ENCODE measurements around the gene PPP1R14C.

Gene PPP1R14C

GRCh38 chr6:150252714-150253444 lies 110.0 kb downstream of the PPP1R14C start:
- DNase-seq = no peak

DNA sequence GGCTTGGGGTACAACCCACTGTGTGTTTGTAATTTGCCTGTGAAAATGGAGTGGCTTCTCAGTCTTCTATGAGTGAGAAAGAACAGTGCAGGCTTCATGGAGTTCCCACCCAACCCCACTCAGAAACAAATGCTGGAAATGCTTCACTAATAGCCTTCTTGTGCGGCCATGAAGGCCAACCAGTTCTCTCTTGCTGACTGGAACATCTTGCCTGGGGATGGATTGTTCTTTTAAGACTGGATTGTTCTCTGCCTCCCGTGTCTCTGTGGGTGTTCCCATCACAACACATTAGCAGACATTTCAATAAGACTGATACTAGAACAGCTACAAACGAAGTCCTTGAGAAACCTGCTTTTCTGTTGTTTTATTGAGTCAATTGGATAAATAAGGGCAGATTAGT lies 110.6 kb downstream of the PPP1R14C start:
- DNase-seq = no peak

- no peak for DNase-seq
Observed at GRCh38 chr6:150254770-150255169, 111.9 kb downstream of the PPP1R14C start.

GRCh38 chr6:150255840-150256239 lies 113.0 kb downstream of the PPP1R14C start:
- DNase-seq = no peak

DNA sequence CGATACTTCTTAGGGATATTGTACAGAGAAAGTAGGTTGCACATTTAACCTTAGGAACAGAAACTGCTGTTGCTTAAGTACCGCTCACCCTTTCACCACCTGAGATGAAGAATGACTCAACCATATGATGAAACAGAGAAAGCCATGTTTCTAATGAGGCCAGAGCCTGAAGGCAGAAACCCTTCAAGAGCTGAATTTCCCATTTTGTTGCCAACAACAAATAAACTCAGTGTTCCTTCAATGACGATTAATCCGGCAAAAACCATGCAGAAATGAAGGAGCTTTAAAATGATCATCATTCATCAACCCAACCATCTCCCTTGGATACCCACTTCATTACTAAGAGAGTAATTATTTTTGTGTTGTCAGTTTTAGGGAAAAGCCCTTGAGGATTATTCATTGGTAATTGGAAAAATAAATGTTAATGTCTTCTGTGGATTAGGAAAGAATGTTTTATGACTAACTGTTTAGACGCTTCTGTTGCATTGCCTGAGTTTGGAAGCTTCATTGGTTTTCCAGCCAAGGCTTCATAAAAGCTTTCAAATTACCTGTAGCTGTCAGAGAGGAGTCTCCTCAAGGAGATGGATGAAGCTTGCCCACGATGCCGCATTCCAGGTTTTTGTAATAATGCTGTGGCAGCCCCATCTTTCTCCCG lies 113.9 kb downstream of the PPP1R14C start:
- DNase-seq = no peak

- no peak for DNase-seq
Observed at GRCh38 chr6:150258381-150258780, 115.5 kb downstream of the PPP1R14C start.

GRCh38 chr6:150260931-150261330 lies 118.1 kb downstream of the PPP1R14C start:
- DNase-seq = no peak

GRCh38 chr6:150261997-150262697 lies 119.3 kb downstream of the PPP1R14C start:
- no peak for DNase-seq

- peak in 1 of 2 experiments; percentile 27 for DNase-seq
Observed at GRCh38 chr6:150263765-150264404, 121.0 kb downstream of the PPP1R14C start.

GRCh38 chr6:150266309-150266708 lies 123.5 kb downstream of the PPP1R14C start:
- no peak for DNase-seq

DNA sequence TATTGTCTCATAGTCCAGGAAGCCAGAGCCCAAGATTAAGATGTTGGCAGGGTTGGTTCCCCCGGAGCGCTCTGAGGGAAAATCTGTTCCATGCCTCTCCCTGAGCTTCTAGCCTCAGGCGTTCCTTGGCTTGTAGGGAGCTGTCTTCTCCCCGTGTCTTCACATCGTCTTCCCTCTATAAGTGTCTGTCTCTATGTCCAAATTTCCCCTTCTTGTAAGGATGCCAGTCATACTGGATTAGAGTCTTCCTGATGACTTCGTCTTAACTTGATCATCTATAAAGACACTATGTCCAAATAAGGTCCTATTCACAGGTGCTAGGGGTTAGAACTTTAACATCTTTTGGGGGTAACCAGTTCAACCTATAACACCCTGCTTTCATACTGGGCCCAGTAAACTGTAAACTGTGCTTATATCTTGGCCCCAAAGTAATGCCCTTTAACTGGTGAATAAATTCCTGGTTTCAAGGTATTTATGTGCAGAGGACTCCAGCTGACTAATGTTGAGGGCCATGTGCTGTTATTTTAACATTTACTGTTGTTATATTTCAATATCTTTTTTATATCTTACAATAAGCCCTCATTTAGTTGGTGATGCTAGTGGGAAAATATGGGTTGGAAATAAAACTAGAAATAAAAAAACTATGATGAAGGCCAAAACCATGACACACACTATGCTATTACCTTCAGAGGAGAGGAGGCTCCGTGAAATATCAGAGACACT lies 124.3 kb downstream of the PPP1R14C start:
- DNase-seq = no peak

DNA sequence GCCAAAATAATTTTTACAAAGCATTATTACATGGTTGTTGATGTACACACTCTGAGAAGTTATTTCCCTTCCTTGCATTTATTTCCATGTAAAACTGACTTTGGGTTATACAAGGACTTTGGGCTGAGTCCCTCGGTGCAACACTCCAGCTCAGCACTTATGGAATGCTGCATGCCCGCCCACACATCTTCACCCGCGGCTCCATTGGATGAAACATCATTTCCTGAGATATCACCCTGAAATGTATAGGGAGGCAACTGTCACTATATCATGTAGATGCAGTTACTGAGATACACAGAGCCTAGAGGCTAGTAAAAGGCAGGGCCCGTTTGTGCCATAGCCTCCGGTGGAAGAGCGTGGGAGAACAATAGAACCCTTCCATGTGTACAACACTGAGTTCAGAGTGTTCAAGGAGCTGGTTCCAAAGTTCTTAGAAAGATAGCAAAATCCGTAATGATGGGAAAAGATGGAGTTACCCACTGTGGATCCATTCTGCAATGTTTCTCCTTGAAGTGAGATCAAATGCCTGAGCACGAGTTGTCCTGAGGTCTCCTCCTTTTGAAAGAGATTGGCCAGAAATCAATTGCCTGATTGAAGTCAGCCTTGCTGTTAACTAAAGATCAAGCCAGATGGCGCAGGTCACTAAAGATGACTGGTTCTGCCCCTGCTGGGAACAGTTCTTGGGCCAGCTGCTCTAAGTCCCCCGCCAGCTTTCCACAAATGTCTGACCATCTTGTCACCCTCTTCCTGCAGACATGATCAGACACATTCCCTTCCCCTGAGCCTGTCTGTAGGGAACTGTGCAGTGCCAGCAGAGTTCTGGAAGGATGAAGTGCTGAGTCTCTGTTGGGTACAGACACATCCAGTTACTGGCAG lies 125.1 kb downstream of the PPP1R14C start:
- no peak for DNase-seq

DNA sequence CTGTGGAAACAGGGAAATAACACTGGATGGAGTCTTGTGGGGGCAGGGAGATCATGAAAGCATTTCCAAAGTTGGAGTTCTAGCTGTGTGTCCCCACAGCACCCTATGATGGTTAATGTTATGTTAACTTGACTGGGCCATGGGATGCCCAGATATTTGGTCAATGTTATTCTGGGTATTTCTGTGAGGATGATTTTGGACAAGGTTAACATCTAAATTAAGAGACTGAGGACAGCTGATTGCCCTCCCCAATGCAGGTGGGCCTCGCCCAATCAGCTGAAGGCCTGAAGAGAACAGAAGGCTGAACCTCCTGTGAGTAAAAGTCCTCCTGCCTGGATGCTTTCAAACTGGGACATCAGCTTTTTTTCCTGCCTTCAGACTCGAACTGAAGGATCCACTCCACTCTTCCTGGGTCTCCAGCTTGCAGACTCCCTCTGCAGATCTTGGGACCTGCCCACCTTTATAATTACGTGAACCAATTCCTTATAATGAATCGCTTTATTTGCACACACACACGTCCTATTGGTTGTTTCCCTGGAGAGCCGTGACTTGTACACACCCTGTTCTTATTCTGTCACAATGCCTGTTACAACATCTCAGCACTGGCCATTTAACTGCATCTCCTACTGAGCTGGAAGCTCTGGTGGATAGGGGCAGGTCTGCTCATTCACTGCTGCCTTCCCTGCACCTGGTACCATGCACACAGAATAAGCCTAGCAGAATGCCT lies 126.4 kb downstream of the PPP1R14C start:
- no peak for DNase-seq

DNA sequence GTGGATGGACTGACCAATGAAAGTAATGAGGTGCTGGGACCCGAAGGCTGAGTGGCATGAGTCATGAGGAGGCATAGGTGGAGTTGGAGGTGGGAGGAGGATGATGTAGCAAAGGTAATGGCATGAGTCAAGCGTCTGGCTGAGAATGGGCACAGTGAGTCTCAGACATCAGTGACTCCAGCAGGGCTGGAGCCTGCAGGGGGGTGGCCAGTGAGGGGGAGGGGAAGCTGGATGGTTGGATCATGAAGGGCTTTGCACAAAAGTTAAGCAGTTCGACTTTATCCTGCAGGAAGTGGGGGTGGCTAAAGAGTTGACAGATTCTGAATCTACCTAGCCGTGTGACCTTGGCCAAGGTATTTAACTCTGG lies 127.0 kb downstream of the PPP1R14C start:
- DNase-seq = peak; percentile 27 to 29

DNA sequence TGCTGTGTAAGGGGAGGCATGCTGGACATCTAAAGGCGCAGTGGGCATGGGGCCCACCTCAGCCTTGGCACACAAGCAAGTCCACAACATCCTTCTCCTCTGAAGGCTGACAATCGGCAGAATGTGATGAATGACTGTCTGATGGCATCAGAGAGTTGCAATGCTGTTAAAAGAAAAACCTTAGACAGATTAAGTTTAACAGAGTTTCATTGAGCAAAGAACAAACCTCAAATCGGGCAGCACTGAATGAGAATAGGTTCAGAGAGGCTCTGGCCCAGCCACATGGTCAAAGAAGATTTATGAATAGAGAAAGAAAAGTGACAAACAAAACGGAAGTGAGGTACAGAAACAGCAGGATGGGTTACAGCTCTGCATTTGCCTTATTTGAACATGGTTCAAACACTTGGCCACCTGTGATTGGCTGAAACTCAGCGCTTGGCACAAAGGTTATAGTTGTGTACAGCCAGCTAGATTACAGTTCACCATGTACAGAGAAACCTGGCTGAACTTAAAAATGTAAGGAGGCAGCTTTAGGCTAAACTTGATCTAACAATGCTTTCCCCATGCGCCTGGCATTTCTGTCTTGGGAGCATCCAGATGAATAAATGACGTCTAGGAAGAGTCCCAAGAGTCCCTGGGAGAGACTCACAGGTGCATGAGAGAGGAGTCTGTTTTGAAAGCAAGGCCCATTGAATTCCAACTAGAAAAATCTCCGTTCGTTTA lies 127.6 kb downstream of the PPP1R14C start:
- DNase-seq = no peak

- no peak for DNase-seq
Observed at GRCh38 chr6:150271172-150271500, 128.3 kb downstream of the PPP1R14C start.

- DNase-seq = no peak
Observed at GRCh38 chr6:150271501-150272263, 128.8 kb downstream of the PPP1R14C start.

- DNase-seq = no peak
Observed at GRCh38 chr6:150272264-150272975, 129.6 kb downstream of the PPP1R14C start.

DNA sequence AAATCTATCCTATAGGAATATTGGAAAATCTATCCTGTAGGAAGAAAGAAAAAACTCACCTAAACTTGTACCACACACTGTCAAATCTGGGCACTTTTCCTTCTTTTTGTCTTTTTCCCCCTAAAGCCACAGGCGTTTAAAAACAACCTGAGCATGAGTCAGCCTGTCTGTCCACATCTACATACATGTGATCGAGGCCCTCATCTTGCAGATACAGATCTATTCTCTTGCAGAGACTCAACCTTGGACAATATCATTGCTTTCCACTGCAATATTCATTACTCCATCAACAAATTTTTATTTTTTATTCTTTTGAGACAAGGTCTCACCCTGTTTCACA lies 130.1 kb downstream of the PPP1R14C start:
- DNase-seq = no peak
